GM18508 (cell line): ENCODE results near the gene RBM4B.
"Not testable (repeated sequence)": the region's sequence is repeated elsewhere in the genome, so short reads cannot be mapped to it uniquely, and the experiment has no call there.

Experiments used
- ATAC-seq: cut with Tn5 transposase; IDR thresholded peaks from one replicate; pipeline ENCODE4 v1.9.1; 2021; ENCODE audit warnings: moderate number of reproducible peaks; ENCODE audit not compliant: insufficient read depth, unreplicated experiment

Gene RBM4B

GRCh38 chr11:66677599-66678375, at the start of gene RBM4B:
RBM4B (minus strand) TSS chr11:66677887; CDS start chr11:66677079, 808 bp downstream.
- ATAC-seq, result no peak

DNA sequence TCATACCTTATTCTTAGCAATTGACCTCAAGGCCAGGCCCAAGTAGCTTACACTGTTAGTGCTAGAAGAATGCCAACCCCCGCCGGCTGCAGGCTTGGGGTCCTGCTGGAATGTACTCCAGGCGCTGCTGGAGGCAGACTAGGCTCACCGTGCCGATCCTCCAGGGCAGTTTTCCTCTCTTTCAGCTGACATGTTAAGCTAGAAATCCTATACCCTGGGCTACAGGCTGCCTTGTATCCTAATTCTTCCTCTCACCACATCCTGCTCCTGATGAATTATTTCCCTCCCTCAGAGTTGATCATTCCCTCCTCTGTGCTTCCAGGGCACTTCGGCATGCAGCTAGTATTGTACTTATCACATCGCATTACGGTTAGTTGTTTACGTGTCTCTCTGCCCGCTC, 48.0 kb upstream of the RBM4B start:
- ATAC-seq, result no peak

GRCh38 chr11:66725114-66725513, 47.4 kb upstream of the RBM4B start:
- ATAC-seq, result no peak

- ATAC-seq, result not testable (repeated sequence)
Measured at GRCh38 chr11:66724167-66724566, 46.5 kb upstream of the RBM4B start.

DNA sequence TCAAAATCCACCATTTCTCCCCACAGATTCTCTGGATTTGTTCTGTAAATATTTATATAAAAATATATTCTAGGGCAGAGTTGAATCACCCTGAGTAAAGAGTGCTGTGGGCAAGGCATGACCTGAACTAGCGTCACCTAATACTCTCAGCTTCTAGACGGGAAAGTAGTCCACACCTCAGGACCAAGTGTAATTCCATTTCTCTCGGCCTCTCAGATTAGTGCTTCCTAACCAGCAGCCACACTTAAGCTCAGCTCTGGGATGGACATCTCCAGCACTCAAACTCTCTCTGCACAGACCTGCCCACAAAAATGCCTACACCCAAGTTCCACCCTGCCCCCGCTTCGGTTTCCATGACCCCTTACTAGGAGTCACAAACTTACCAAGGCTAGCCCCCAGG, 46.0 kb upstream of the RBM4B start:
- no peak for ATAC-seq

- no peak for ATAC-seq
Measured at GRCh38 chr11:66722745-66723651, 45.3 kb upstream of the RBM4B start.

GRCh38 chr11:66721939-66722338, 44.3 kb upstream of the RBM4B start:
- ATAC-seq, result no peak

- no peak for ATAC-seq
Measured at GRCh38 chr11:66720899-66721470, 43.3 kb upstream of the RBM4B start.

DNA sequence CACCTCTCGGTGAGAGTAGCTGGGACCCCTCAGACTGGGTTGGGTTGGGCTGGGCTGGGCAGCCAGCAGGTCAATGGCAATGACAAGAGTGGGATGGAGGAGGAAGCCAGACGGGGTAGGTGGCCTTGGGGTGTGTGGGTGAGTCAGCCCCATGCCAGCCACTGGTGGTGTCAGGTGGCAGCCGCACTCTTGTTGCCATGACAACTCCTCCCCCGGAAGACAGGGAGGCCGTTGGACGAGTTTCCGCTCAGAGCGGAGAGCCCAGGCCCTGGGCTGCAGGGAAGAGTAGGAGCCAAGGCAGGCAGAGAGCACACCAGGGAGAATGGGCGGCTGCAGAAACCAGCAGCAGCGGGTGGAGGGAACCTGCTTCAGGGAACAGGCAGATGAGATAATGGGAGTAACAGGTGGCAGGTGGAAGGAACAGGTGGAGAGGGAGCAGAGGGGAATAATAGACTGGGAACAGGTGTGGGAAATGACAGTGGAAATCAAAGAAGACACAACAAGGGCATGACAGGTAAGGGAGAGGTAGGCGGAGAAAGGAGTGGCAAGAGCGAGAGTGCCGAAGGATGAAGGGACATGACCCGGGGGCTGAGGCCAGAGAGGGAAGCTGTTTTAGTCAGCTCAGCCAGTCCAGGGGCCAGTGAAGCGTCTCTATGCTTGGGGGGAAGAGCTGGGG, 42.7 kb upstream of the RBM4B start:
- no peak for ATAC-seq

GRCh38 chr11:66719111-66719872, 41.6 kb upstream of the RBM4B start:
- no peak for ATAC-seq

GRCh38 chr11:66718320-66718971, 40.8 kb upstream of the RBM4B start:
- ATAC-seq, result no peak

- ATAC-seq, result no peak
Measured at GRCh38 chr11:66717925-66718319, 40.2 kb upstream of the RBM4B start.

DNA sequence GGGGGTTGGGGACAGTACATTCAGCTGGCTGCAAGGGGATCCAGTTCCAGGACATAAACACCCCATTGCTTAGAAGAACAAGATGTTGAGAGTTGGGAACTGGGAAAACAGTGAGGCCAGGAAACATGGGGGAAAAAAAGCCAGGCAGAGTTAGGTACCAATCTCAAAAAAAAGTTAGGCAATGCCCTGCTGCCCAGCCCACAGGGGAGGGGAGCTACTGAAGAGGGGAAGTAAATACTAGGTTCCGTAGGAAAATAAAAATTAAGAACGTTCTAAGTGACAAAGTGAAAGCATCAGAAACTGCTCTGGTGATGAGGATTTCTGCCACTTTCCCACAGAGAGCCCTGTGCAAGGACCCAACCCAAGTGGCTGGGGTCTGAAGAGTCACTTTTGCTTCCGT, 39.3 kb upstream of the RBM4B start:
- no peak for ATAC-seq

DNA sequence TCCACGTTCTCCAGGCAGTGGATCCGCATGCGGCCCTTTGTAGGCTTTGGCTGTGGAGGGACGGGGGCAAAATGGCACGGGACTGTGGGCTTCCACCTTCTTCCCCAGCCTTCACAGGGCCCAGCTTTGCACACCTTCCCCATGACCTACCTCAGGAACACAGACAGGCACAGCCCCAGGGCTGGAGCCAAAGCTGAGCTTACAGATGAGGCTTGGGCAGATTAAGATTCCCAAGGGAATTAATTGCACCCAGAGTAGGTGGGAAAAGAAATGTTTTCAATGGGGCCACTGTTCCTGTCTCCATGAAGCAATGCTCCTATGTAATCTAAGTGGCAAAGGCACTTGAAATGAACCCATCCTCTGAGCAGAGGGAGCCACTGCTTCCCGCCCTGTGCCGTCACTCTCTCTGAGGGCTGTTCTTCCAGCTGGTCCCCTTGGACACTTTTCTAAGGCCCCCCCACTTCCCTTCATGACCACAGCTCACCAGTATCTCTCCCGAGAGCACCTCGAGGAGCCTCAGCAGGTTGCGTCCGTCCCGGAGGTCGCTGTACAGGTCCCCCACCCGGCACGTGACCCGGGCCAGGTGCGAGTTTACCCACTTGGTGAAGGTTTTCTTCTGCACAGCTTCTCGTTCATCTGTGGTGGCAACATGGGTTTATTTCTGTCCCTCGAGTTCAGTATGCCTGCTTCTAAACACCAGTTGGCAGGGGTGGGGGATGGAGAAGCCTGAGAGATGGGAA, 37.8 kb upstream of the RBM4B start:
- no peak for ATAC-seq

DNA sequence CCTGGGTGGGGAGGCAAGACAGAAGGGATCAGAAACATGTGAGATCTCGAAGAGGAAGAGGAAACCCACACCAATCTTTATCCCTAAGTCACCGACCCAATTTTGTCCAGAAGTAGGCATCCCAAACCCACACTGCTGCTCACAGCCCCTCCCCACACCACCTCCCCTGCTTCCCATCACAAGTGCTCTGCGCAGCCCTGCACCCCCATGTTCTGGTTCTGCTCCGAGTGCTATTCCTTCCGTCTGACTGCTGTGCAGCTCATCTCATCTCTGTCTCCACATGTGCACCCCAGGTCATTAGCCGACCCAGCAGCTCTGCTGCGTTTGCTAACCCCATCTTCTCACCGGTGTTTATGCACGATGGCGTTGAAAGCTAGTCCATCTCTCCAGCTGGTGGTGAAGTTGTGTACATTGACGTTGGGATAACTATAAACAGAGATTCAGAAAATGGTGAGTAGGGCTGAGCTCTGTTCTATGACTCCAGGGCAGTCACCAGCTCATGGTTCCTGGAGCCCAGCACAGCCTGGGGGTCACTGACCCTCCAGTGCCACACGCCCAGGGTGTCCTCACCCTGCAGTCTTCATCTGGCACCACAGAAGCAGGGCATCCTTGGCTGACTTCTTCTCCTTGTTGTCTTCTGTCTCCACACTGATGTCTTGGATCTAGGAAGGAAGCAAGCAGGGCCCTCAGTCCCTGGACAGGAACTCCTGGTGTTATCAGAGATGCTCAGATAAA, 36.2 kb upstream of the RBM4B start:
- ATAC-seq, result no peak

- ATAC-seq, result no peak
Measured at GRCh38 chr11:66710384-66710930, 32.8 kb upstream of the RBM4B start.

DNA sequence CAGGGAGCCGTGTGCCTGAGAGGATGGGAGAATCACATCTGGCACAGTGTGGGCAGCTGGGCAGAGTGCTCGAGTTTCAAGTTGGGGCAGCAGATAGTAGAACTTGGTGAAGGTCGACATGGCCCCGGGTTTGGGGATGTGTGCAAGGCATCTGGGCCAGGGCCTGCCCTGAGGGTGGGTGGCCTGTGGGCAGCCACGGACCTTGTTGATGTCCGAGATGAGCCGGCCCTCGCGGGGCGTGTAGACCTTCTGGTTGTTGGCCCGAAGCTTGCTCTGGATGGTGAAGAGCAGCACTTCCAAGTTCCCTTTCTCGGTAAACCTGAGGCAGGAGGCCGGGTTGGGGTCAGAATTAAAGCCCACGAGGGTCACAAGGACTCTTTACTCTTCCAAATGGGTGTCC, 31.0 kb upstream of the RBM4B start:
- ATAC-seq, result no peak

- ATAC-seq, result no peak
Measured at GRCh38 chr11:66708094-66708493, 30.4 kb upstream of the RBM4B start.
